HG03571 (cell line): Measurements from ENCODE around the gene LEMD1.
"Not testable (repeated sequence)": the region's sequence is repeated elsewhere in the genome, so short reads cannot be mapped to it uniquely, and the experiment has no call there.

Source experiments
- ATAC-seq: cut with Tn5 transposase; IDR thresholded peaks from one replicate; pipeline ENCODE4 v1.9.1; 2021; ENCODE audit not compliant: unreplicated experiment

The LEMD1 gene

DNA sequence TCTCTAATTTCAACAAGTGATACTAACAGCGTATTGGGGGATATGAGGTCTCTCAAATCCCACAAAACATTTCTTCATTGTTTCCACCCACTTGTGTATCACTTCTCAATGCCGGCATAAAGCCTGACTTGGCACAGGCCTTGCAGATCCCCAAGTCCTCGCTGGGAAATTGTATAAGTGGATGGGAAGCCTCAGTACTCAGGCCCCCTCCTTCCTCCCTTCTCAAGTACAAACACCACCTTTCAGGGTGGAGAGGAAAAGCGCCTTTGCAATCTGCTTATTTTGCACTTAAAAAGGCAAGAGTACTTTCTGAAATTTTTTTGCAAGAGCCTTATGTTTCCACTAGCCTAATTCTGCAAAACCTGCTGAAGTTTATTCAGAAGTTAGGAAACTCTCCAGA lies 39.3 kb downstream of the LEMD1 start:
- ATAC-seq, result no peak

DNA sequence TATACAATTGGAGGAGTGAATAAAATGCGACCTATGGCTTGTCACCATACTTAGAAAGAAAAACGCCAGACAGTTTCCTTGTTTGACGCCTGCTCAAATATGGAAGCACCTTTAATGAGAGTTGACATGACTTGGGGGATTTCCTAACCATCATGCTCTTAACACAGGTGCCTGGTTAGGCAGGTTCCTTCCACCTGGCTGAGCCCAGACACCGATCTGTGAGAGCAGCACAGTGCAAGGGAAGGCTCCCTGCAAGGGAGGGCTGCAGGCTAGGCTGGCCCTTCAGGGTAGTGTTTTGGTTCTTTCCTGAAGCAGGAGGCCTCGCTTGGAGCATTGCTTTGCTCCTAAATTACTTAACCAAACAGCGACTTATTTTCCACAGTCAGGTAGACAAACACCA lies 40.6 kb downstream of the LEMD1 start:
- no peak for ATAC-seq

DNA sequence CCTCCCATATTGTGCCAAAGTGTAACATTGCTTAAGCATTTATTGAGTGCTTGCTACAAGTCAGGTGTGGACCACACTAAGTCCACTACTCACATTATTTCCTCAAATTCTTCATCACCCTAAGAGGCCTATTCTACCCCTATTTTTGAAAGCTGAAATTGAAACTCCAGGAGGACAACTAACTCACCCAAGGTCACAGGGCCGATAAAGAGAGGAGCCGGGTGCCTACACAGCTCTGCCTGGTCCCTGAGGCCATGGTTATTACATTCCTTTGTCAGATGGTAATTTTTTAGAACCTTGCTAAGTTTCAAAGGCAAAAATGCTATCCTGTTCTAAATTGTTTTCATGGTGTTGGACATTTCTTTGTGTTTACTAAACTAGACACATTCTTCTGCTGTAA lies 41.0 kb downstream of the LEMD1 start:
- no peak for ATAC-seq

DNA sequence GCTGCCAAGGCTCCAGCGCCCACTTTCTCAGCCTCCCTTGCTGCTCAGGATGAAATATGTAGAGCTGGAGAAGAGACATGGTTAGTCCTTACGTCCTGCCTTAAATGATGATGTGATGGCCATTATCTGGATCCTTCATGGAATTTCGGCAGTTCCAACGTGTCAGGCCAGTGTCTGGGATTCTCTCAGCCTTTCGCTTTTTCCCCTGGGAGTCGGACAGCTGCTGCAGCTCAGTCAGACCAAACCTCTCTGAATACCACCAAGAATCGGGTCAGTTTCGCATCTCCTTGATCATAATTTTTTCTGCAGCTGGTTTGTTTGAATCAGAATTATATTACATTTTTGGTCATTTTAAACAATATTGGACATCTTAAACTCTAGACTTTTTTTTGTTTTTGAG lies 42.8 kb downstream of the LEMD1 start:
- no peak for ATAC-seq

DNA sequence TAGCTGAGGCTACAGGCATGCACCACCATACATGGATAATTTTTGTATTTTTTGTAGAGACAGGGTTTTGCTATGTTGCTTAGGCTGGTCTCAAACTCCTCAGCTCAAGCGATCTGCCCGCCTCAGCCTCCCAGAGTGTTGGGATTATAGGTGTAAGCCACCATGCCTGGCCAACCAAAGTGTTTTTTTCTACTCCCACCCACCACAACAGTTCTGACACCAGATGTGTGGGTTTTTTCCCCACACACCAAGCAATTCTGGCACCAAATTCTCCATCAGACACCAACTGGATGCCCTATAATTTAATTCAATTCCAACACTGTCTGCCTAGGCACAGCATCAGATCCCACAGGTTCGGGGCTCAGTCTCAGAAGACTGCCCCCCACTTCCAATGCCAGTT lies 44.5 kb downstream of the LEMD1 start:
- no peak for ATAC-seq

DNA sequence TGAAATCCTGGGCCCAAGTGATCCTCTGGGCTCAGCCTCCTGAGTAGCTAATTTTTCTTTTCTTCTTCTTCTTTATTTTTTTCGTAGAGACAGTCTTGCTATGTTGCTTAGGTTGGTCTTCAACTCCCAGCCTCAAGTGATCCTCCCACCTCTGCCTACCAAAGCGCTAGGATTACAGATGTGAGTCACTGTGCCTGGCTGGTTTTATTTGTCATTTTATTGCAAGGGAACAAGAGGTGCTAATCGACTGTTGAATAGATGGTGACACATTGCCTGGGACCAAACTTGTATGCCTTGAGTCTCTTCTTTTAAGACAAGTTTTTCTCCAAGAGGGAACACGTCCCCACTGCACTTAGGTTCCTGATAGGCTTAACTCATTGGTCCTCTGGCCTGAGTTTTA lies 45.1 kb downstream of the LEMD1 start:
- ATAC-seq, result no peak

DNA sequence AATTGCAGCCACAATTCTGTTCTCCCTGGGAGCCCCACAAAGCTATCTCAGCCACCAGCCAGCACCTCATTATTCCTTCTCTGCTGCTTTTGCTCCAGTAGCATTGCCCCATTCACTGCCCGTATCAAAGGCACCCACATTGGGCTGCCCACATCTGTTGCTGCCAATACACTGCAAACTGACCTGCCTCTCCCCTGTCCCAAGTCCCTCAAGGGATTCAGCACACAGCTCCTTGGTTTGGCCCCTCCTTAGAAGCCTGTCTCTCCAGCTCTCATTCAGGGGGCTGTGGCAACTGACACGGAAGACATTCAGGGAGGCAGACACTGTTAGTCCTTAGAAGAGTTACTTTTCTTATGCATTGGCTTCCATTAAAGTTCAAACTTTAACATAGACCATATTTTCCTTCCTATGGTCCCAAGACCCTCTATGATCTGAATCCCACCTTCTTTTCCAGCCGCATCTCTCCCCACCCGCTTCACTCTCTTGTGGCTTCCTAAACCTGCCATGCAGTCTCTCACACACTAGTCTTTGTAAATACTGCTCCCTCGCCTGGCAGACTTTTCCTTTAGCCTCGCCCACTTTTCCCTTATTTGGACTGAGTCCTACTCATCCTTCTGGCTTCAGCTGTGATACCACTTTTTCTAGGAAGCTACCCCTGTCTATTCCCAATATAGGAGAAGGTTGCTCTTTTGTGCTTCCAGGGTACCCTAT lies 45.9 kb downstream of the LEMD1 start:
- no peak for ATAC-seq

DNA sequence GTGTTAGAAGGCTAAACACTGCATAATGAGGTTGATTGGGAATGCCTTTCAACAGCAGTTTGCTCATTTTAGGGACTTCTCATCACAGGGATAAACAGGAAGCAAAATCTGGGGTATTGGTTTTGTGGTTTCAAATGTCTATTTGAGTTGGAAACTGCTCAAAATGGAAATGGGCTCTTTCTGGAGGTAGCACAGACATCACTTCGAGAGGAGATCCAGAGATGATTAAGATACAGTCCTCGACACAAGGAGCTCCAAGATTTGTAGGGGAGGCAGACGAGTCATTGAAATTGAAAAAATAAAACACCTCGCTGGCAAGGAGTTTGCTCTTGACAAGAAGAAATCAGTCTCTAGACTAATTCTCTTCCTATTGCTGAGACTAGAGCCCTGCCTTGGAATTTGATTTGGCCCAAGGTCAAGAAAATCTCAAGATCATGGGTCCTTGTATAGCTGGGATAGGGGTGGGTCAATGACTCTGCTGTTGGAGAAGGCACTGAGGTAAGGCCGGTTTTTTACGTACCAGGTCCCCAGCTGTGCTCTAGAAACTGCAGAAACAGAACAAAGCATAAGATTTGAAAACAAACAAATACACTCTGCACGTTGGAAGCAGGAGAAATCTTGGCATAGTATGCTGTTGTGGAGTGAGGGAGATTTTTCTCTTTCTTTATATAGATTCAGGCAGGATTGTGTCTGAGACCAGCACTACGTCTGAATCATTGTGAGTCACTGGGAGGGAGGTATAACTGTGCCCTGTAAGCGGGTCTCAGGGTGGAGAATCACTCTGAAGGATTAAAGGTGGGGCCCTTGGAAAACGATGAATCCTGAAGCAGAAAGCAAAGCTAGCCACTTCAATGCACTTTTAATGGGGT lies 47.4 kb downstream of the LEMD1 start:
- no peak for ATAC-seq

DNA sequence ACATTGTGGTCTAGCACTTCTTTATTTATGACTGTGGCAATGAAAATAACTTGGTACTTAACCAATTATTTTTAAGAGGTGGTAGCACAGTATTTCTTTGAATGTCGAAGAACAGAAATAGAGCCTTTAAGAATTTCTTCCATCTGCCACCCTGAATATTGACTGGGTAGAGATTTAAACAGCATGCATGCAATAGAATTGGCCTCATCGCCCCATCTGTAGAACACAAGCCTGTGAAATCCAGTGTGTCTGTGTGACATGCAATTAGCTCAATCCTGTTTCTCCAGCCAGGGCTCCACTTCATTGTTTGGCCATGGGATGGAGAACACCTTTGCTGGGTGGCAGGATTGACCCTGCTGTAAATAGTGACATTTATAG lies 48.1 kb downstream of the LEMD1 start:
- ATAC-seq, result no peak

DNA sequence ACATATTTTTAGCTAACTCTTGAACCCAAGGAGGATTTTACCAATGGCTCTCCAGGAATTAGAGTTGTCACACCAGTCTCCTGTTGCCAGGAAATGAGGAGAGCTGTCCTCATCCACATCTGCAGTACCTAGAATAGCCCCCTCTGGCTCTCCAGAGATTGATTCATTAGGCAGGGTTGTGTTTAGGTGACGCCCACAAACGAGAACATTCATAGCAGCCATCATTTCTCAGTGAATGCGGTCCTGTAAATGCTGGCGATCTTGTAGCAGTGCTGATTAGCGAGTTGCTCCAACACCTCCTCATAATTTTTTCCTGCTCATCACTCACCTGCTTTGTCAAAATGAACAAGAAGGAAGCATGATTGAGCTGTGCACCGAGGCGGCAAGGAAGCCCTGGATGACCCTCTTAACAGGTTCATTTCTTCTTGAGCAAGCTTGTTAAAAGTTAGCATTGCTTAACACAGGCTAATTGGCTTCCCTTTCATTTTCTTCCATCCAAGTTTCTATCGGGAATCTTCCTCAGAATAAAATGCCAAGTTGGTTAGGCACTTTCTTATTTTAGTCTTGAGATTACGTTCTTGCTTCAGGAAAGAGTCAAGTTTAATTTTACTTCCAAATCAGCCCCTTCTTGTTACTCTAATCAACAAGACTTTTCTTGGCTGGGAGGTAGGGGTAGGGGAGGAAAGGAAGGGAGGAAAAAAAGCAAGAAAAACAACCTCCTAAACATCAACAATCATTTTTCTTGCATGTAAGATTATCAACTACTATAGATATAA lies 48.6 kb downstream of the LEMD1 start:
- no peak for ATAC-seq

DNA sequence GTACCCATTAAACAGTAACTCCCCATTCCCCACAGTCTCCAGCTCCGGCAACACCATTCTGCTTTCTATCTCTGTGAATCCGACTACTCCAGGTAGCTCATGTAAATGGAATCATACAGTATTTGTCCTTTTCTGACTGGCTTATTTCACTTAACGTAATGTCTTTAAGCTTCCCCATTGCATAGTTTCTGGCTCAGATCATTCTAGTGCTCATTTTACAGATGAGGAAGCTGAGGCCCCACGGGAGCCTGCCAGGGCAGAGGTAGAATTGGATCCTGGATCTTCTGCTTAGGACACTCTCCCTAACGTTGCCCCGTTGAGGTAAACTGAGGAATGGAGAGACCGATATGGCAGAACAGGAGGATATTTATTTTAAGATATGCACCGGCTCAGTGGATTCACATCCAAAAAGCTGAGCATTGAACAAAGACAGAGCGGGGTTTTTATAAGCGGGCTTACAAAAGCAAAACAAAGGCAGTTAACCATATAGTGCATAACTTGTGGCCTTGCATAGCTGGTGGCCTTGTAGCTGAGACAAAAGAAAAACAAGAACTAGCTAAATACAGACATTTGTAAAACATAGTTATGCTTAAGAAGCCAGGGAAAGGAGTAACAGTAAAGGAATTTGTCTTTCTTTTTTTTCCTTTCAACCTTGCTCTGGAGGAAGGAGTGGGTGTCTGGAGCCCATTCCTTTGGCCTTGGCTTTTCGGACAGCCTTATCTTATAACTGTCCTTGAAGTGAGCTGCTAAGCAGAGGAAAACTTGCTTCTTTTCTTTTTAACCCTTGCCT lies 49.8 kb downstream of the LEMD1 start:
- no peak for ATAC-seq

DNA sequence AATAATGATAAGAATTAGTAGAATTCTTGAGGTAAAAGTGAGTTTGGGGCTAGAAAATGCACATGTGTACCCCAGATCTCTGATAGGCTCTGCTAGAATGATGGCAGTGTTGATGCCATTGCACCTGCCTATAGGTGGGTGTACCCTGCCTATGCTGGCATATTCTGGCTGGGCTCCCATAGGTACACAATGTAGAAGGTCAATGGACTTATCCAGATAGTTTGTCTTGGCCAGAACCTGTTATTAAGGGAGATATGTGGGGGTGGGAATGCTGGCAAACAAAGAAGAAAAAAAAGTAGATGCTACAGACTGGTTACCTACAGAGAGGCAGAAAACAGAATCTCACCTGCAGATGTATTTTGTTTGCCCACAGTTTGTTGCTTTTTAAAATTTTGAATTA lies 51.1 kb downstream of the LEMD1 start:
- ATAC-seq, result no peak

DNA sequence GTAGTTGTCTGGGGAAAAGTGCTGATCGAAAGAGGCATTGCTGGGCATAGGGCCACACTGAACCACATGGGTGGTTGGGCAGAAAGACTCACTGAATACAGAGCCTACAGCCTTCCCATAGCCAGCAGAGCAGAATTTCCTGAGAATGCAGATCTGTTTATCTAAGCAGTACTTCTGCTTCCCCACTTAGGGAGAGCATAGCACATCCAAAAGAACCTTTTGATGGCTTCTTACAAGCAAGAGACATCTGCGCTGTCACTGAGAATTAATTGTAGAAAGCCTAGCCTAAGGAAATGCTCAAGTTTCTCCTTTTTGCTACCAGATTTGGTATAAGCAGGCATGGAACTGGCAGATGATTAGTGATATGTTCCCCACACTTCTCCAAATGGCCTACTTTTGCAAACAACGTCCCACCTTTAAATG lies 52.1 kb downstream of the LEMD1 start:
- ATAC-seq, result no peak

DNA sequence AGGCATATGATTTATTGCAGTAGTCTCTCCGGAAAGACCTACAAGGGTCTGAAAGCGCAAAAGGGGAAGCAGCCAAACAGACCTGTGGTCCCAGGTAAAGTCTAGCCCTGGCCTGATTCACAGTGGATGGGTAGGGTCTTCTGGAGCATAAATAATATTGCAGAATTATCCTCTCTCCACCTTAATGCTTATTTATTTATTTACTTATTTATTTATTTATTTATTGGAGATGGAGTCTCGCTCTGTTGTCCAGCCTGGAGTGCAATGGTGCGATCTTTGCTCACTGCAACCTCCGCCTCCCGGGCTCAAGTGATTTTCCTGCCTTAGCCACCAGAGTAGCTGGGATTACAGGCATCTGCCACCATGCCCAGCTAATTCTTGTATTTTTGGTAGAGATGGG lies 53.4 kb downstream of the LEMD1 start:
- no peak for ATAC-seq

DNA sequence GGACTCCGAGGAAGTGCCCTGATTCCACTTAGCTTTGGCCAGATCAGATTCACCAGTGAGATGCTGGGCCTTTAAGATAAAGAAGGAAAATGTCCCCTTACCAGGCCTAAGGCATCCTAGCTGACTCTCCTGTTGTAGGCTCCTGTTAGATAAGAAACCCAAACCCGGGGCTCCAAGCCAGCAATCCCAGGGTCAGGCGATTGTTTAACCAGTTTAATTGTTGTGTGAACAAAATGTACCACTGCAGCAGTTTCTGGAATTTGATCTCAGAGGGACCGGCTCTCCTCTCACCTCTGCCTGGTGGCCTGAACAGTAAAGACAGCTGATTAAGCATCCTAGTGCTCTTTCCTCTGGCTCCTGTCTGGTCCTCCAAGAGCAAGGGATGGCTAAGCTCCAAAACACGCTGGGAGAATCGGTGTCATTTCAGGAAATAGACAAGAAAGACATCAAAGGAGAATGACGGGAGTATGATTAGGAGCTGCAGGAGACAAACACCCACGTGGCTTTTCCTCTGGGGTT lies 55.9 kb downstream of the LEMD1 start:
- no peak for ATAC-seq

DNA sequence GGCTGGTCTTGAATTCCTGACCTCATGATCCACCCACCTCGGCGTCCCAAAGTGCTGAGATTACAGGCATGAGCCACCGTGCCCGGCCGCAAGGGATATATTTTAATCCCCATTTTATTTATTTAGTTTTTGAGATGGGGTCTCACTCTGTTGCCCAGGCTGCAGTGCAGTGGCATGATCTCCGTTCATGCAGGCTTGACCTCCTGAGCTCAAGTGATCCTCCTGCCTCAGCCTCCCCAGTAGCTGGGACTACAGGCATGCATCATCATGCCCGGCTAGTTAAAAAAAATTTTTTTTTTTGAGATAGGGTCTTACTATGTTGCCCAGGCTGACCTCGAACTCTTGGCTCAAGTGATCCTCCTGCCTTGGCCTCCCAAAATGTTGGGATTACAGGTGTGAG lies 56.8 kb downstream of the LEMD1 start:
- ATAC-seq, result not testable (repeated sequence)

DNA sequence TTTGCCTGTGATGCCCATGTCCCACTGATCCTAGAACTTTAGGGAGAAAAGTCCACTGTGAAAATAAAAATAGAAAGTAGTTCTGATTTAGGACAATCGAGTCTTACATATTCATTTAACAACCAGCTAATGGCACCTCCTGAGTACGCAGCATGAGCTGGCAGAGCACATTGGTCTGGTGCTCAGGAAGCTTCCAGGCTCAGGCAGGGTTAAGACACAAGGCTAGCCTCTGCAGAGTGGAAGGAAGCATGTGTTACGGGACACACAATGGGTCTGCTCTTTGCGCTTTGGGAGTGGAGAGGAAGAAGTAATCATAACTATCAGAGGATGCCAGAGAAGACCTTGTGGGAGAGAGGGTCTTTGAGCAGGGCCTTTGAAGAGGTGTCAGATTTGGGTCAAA lies 61.0 kb downstream of the LEMD1 start:
- no peak for ATAC-seq

DNA sequence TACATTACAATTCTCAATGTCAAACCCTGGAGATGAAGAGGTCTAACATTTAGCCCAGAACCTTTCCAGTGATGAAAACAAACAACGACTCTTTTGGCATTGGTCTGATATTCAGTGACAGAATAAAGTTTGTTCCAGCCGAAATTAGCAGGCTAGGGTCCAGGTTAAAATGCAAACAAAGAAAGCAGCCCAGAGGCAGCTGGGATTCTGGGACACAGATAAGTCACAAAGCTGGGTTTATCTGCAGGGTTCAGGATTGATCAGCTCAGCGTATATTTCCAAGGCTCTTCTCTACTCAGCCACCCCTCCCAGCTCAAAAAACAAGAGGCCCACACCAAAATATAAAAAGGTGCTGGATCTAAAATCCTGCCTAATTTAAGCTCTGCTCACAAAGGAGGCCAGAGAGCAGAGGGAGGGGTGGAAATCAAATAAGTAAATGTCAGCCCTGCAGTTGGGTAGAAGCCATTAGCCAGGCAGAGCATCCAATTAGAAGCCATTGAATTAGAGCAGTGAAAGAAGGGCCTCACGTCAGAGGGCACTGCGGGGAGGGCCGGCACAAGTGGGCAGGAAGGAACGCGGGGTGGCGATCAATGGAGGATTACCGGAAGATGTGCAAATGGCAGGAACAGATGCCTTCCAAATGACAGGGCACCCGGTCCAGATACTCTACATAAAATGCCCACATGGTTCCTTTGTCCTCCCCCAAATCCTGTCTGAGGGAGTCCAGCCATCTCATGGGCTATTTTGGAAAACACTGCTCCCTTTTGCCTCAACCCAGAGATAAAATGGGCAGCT lies 61.9 kb downstream of the LEMD1 start:
- ATAC-seq, result no peak

DNA sequence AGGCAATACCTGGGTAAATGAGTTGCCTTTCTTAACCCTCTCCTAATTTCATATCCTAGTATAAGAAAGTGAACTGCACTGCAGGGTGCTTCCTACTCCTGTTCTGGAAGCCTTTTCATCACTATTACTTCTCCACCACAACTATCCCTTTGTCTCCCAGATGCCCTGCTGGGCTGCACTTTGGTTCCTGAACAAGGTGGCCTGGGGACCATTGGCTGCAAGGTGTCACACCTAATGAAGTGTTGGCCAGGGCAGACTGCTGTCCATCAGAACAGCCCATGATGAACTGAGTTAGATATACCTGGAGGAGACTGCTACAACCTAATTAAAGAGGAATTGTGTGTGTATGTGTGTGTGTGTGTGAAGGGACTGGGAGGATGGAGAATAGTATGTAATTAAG lies 63.3 kb downstream of the LEMD1 start:
- ATAC-seq, result no peak

DNA sequence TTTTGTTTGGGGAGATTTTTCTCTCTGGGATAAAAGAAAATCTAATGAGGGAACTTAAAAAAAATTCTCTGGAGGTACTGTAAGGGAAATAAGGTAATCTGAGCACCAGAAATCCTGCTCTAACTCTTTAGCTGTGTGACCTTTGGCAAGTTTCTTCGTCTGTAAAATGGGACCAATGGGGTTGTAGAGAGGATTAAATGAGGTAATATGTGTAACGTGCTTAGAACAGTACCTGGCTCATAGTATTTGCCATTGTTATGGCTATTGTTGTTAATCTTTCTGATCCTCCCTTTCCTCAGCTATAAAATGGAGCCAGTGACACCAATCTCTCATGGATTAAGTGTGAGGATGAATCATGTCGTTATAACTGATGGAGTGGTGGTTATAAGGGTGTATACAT lies 64.3 kb downstream of the LEMD1 start:
- no peak for ATAC-seq
